NCI-H2107 treated with DMSO at 0.1 percent for 48 hours (cell line): Measurements from ENCODE around the gene NCK2.
A peak's percentile ranks its signal among the peaks of the same experiment; 100 is the strongest.
"Not testable (repeated sequence)": the region's sequence is repeated elsewhere in the genome, so short reads cannot be mapped to it uniquely, and the experiment has no call there.

Experiments used
- DNase-seq: peaks from one replicate; lab custom pipeline; 2025; ENCODE audit not compliant: unreplicated experiment; lab: John Stamatoyannopoulos, UW

The NCK2 gene

GRCh38 chr2:105754011-105754410, 9.3 kb downstream of the NCK2 start:
- DNase-seq = no peak

DNA sequence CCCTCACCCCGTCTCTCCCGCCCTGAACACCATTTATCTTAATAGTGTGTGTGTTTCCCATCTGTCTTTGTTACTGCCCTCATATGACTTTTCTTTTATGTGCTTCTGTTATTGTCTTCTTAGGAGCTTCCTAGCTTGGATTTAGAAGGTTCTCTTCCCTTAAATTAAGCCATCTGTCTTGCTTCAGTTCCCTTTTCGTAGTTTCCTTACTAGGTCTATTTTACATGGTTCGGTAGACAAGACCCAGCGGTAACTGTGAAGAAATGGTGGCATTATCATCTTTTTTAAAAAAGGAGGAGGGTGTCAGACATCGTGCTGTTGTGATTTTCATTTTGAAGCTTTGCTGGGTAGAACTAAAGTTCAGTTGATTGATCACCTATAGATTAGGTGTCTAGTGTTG, 10.3 kb downstream of the NCK2 start:
- no peak for DNase-seq

DNA sequence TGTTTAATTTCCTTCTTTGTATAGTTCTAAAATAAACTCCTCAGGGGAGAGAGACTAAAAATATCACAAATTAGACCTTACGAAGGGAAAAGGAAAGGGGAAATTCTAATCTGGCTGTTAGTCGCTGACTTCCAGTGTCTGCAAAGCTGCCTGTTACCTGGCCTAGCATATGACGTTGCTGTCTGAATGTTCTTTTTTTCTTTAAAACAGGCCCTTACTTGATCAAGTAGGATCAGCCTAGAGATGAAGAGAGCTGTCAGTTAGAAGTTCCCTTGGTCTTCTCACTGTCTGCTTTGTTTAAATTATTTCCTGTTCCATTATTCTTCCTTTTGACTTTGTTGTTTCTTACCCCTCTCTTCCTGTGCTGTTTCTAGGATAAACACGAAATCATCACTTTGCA, 11.2 kb downstream of the NCK2 start:
- DNase-seq = no peak

DNA sequence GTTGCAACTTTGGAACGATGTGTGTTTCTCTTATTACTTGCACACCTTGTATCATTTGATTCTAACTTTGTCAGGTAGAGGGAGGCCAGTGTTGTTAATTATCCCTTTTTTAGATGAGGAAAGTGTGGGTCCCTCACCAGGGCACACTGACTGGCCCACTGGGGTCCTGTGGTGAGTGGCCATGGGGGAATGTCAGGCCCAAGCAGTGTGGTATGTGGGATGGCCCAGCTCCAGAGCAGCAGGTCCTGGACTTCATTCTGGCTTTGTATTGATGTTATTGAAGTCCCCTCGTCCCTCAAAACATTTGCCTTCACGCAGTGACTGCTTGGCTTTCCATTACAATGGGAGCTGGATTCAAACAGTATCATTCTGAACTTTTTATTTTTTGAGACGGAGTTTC, 11.7 kb downstream of the NCK2 start:
- no peak for DNase-seq

- not testable (repeated sequence) for DNase-seq
Measured at GRCh38 chr2:105756865-105757264, 12.2 kb downstream of the NCK2 start.

DNA sequence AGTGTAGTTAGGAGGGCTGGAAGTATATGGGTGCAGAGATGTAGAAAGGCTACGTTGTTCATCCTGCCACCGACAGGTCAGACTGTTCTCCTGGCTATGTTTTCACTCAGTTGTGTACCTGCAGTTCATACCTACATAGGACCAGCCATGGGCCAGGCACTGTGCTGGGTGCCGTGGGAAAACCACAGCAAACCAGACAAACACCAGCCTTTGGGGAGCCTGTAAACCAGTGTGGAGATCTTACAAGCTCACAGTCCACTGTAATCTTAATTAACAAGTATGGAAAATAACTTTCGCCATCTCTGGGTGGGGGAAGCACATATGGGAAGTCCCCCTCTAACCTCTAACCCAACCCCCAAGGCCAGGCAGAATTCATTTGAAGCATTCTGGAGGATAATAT, 12.7 kb downstream of the NCK2 start:
- DNase-seq = no peak

DNA sequence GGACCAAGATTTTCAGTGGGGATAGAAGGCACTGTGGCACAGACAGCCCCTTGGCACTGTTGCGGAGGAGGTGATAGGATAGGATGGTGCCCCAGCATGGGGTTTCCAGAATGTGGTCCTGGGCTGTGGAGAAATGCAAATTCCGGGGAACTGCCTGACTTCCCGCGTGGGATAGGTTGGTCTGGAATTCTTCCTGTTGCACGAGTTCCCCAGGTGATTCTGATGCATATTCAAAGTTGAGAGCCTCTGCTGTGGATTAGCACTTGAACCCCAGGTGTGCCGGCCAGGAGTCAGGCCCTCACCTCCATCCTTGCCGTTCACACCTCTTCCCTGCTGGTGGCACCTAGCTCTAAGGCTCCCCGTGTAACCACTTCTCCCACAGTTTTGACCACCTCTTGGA, 15.5 kb downstream of the NCK2 start:
- no peak for DNase-seq

GRCh38 chr2:105760639-105761337, 16.1 kb downstream of the NCK2 start:
- no peak for DNase-seq

DNA sequence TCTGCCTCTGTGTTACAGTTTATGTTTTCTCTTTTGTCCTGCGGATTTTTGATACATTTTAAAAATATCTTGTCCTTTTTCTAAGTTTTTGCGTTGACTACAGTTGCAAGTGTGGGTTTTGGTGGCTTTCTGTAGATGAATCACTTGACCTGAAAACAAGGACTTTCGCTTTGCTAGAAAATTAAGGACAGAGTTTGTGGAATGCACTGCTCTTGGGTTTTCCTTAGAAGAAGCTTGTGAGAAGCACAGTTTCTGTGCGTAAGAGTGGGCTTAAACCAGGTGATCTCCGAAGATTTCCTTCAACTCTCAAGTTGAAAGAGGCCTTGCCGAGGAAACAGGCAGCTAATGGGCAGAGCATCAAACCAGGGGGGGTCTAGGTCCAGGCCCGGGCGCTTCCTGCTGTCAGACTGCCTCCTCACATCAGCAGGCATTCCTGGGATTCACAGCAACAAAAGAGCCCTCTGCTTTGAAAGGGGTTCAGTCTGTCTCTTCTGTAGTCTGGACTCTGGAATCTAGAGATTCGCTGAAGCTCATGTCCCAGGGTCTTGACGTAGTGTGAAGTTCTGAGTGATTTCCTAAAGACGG, 17.3 kb downstream of the NCK2 start:
- no peak for DNase-seq

DNA sequence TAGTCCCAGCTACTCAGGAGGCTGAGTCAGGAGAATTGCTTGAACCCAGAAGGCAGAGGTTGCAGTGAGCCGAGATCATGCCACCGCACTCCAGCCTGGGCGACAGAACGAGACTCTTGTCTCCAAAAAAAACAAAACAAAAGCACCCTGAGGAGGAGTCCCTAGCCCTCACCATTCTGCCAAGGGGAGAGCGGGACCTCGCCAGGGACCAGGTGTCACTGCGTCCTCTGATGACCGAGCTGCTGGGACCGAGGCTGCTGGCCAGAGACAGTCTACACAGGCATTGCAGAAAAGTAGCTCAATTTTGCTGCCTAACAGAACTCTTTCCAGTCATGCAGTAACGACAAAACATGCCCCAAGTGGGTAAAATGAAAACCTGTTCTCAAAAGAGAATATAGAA, 18.4 kb downstream of the NCK2 start:
- no peak for DNase-seq

GRCh38 chr2:105764059-105764458, 19.3 kb downstream of the NCK2 start:
- no peak for DNase-seq

DNA sequence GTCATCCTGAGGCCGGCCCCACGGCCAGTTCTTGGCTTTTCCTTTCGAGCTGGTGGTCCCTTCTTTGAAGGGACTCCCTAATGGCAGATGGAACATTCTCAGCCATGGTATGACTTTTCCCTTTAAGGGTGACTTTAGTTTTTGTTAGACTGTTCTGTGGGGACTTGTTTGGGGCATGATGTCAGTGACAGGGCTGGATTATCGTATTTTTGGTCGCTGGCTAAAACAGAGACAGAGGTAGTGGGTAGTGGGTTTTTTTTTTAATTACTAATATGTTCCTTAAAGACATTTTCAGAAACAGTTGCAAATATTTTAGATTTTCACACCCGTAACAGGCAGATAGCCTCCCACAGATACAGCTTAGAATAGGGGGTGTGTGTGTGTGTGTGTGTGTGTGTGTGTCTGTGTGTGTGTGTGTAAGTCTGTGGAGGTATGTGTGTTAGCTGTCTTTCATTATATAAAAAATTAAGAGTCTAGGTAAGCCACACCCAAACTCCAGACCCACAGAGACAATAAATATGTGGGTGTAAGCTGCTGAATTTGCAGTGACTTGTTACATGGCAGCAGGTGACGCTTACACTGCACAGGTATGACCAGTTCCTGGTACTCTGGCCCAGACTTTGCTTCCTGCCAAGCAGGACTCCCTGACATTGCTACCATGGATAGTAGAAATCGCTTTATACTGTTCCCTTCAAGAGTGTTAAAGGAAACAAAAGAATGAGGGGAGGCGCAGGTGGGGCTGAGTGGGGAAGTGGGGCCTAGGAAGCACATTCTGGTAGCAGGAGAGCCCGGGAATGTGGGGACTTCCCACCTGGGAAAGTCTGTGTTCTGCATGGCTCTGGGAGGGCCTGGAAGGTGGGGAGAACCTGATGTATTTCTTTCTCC, 20.9 kb downstream of the NCK2 start:
- no peak for DNase-seq

DNA sequence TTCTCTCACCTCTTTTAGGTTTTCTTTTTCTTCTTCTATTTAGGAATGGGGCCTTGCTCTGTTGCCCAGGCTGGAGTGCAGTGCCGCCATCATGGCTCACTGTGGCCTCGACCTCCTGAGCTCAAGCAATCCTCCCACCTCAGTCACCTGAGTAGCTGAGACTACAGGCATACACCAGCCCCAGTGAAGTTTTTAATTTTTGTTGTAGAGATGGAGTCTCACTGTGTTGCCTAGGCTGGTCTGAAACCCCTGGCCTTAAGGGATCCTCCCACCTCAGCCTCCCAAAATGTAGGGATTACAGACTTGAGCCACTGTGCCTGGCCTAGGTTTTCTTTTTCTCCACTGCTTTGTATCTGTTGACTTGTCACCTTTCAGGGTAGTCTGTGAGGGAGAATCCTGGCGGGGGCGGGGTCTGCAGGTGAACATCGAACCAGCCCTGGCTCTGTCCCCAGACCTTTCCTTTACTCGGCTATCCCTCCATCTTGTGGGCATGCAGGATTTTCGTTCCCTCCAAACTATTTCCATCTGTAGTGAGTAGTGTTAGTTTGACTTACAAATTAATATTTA, 21.7 kb downstream of the NCK2 start:
- no peak for DNase-seq

GRCh38 chr2:105768176-105768575, 23.5 kb downstream of the NCK2 start:
- no peak for DNase-seq

DNA sequence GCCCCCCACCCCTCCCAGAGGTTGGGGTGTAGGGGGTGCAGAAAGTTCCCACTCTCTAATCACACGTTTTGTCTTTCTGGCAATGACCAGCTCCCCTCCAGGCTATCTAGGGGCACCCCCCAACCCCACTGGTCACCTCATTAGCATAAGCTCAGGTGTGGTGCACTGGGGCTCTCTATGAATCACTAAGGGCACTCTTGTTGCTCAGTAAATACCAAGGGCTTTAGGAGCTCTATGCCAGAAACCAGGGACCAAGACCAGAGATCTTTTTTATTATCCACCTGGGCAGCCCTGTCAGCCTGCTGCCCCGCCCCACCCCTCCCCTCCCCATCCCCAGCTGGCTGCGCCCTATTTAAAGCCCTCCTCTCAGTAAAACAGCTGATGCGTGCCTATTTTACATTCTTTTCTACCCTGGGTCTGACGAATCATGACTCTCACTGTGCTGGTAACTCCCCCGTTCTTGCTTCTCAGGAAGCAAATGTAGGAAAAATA, 24.3 kb downstream of the NCK2 start:
- DNase-seq = no peak

DNA sequence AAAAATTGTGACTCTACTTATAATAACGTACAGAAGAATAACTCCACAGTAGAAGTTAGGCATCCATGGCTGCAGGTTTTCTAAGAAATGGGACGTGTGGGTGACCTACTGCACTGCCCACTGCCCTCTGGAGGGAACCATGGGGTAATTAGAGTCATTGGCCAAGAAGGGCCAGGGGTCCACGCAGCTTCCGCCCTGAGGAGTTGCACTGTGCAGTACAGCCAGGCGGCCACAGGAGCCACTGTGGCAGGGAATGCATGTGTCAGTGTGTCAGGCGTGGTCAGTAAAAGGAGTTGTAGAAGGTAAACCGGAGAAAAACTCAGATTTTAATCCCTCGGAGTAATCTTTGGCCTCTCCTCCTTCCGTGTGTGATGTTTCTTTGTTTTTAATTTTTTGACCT, 24.8 kb downstream of the NCK2 start:
- DNase-seq = no peak

GRCh38 chr2:105770149-105770548, 25.4 kb downstream of the NCK2 start:
- DNase-seq = no peak

DNA sequence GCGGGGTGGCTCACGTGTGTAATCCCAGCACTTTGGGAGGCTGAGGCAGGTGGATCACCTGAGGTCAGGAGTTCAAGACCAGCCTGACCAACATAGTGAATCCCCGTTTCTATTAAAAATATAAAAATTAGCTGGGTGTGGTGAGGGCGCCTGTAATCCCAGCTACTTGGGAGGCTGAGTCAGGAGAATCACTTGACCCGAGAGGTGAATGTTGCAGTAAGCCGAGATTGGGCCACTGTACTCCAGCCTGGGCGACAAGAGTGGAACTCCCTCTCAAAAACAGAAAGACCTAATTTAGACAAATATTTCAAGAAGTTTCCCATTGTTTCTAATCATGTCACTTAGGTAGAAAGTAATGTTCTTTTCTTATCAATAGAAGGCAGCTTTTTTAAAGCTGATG, 26.6 kb downstream of the NCK2 start:
- not testable (repeated sequence) for DNase-seq

DNA sequence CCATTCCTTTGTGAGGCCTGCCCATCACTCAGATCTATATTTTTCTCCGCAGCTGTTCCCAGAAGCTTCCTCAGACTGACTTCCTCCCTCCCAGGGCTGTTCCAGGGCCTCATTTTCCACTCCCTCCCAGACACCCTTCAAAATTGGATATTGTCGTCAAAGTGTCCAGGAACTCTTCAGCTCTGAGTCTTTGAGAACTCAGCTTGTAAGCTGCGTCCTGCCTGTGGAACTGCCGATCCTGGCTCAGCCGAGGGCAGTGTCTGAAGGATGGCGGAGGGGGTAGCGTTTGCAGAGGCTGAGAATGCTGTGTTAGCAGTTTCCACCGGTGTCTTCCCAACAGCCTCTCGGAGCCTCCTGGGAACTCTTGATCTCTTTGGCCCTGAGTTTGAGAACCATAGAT, 27.1 kb downstream of the NCK2 start:
- no peak for DNase-seq

GRCh38 chr2:105772362-105772761, 27.6 kb downstream of the NCK2 start:
- no peak for DNase-seq

DNA sequence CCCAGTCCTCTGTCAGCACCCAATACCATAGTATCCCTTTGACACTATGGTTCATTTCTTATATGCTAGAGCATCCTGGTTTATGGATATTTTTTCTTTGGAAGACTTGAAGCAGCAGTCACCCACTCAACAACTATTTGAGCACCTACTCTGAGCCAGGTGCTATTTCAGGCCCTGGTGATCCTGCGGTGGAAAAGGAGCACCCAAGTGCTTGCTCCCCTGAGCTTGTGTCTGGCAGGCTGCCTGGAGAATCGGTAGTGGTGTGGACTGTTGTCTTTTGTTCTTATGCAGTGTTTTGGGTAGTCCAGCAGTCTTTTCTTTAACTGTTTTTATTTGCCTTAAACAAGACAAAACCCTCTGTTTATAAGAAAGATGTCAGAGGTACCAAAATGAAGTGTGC, 28.9 kb downstream of the NCK2 start:
- peak; percentile 78 for DNase-seq
